Measurements from ENCODE around the gene AGK.
"Not testable (repeated sequence)": the region's sequence is repeated elsewhere in the genome, so short reads cannot be mapped to it uniquely, and the experiment has no call there.

Gene AGK

GRCh38 chr7:141557360-141557759, 6.2 kb downstream of the AGK start:
- no peak for DNase-seq (ENCODE audit: low read depth)

GRCh38 chr7:141557831-141558531, 6.8 kb downstream of the AGK start:
- not testable (repeated sequence) for DNase-seq (ENCODE audit: low read depth)

- no peak for DNase-seq (ENCODE audit: low read depth)
Measured at GRCh38 chr7:141558544-141559183, 7.5 kb downstream of the AGK start.

GRCh38 chr7:141559961-141560360, 8.8 kb downstream of the AGK start:
- DNase-seq (ENCODE audit: low read depth): no peak

- no peak for DNase-seq (ENCODE audit: low read depth)
Measured at GRCh38 chr7:141562036-141562435, 10.8 kb downstream of the AGK start.

- DNase-seq (ENCODE audit: low read depth): no peak
Measured at GRCh38 chr7:141562543-141562942, 11.3 kb downstream of the AGK start.

- no peak for DNase-seq (ENCODE audit: low read depth)
Measured at GRCh38 chr7:141562972-141563371, 11.8 kb downstream of the AGK start.

GRCh38 chr7:141563956-141564623, 12.9 kb downstream of the AGK start:
- no peak for DNase-seq (ENCODE audit: low read depth)

GRCh38 chr7:141567432-141567831, 16.2 kb downstream of the AGK start:
- no peak for DNase-seq (ENCODE audit: low read depth)

- DNase-seq (ENCODE audit: low read depth): no peak
Measured at GRCh38 chr7:141568227-141568626, 17.0 kb downstream of the AGK start.

- DNase-seq (ENCODE audit: low read depth): no peak
Measured at GRCh38 chr7:141571059-141571458, 19.8 kb downstream of the AGK start.

- no peak for DNase-seq (ENCODE audit: low read depth)
Measured at GRCh38 chr7:141572175-141572574, 21.0 kb downstream of the AGK start.

- DNase-seq (ENCODE audit: low read depth): no peak
Measured at GRCh38 chr7:141573511-141573910, 22.3 kb downstream of the AGK start.

GRCh38 chr7:141575164-141575563, 24.0 kb downstream of the AGK start:
- no peak for DNase-seq (ENCODE audit: low read depth)

- DNase-seq (ENCODE audit: low read depth): no peak
Measured at GRCh38 chr7:141575654-141576448, 24.6 kb downstream of the AGK start.

- no peak for DNase-seq (ENCODE audit: low read depth)
Measured at GRCh38 chr7:141577043-141577839, 26.0 kb downstream of the AGK start.

GRCh38 chr7:141579953-141580352, 28.7 kb downstream of the AGK start:
- not testable (repeated sequence) for DNase-seq (ENCODE audit: low read depth)

- not testable (repeated sequence) for DNase-seq (ENCODE audit: low read depth)
Measured at GRCh38 chr7:141582063-141582462, 30.9 kb downstream of the AGK start.

GRCh38 chr7:141584935-141585334, 33.7 kb downstream of the AGK start:
- DNase-seq (ENCODE audit: low read depth): no peak

- no peak for DNase-seq (ENCODE audit: low read depth)
Measured at GRCh38 chr7:141585592-141586510, 34.6 kb downstream of the AGK start.

- no peak for DNase-seq (ENCODE audit: low read depth)
Measured at GRCh38 chr7:141586878-141587277, 35.7 kb downstream of the AGK start.

Measured in stimulated activated CD8-positive, alpha-beta memory T cell treated with anti-CD3 and anti-CD28 coated beads, Interleukin-12 subunit alpha, Interleukin-12 subunit beta, amount 100 ng/mL, for 1 hour (primary cell).